Ovary (tissue), 3 donors: Measurements from ENCODE around the gene AUTS2.

ENCODE experiments used
- CTCF ChIP-seq, 3 donors: fragments of 450-650 bp in 2 of 3; fragments of 200-600 bp in 1 of 3; IDR thresholded peaks; one replicate each; pipeline versions ENCODE4 v1.5.1 to v1.8.0; 2016 to 2022; ENCODE audit warnings: antibody characterized with exemption in 3 of 3, mild to moderate bottlenecking in 1 of 3
- POLR2A ChIP-seq: fragments of 450-650 bp; IDR thresholded peaks from one replicate; pipeline ENCODE4 v1.6.1; 2017; ENCODE audit warnings: antibody characterized with exemption, mild to moderate bottlenecking, moderate library complexity
- donor health status: DM: no; HTN: no; CAD: no.

- TF ChIP-seq CTCF (IDR thresholded peaks at IDR 0.05): no peak
- TF ChIP-seq POLR2A: no peak
Observed at GRCh38 chr7:70027867-70028266, 429.6 kb downstream of the AUTS2 start.
